PFSK-1 (cell line): ENCODE data around the gene NDRG3.

Source experiments
- POLR2AphosphoS5 ChIP-seq: IDR thresholded peaks from 2 replicates; pipeline ENCODE4 v1.6.1; 2012; ENCODE audit warnings: low read depth, mild to moderate bottlenecking, control low read depth, low read length, moderate library complexity
- REST ChIP-seq, 2 experiments: IDR thresholded peaks; 2 replicates each; pipeline versions ENCODE4 v1.6.1 to v1.8.0; 2011 to 2012; ENCODE audit warnings: low read depth in 2 of 2, low read length in 2 of 2, control low read depth in 1 of 2, inconsistent platforms in 1 of 2, mild to moderate bottlenecking in 1 of 2, moderate library complexity in 1 of 2; ENCODE audit not compliant: insufficient read depth in 1 of 2
- SIN3A ChIP-seq: IDR thresholded peaks from 2 replicates; pipeline ENCODE4 v1.6.1; 2012; ENCODE audit warnings: mild to moderate bottlenecking, low read length, moderate library complexity, borderline replicate concordance; ENCODE audit not compliant: insufficient read depth
- TAF1 ChIP-seq: IDR thresholded peaks from 2 replicates; pipeline ENCODE4 v1.6.1; 2012; ENCODE audit warnings: low read length, control low read depth, borderline replicate concordance; ENCODE audit not compliant: insufficient read depth

- no peak for TF ChIP-seq SIN3A
- no peak for TF ChIP-seq TAF1
- no peak for TF ChIP-seq POLR2AphosphoS5
- no peak for TF ChIP-seq REST (IDR thresholded peaks at IDR 0.05; ENCODE audit: insufficient read depth in 1 of 2, low read depth in 2 of 2, low read length in 2 of 2)
Observed at GRCh38 chr20:36656733-36657132, 89.2 kb downstream of the NDRG3 start.
